BJ (cell line): ENCODE results near the gene QRFPR. TPM values are rescaled to one million over a fixed set of nuclear protein-coding genes. Genes with fewer than 3 reads are reported as not detected.

Experiments
- CTCF ChIA-PET: fragments of 350-600 bp; formaldehyde crosslinking; extraction: SDS; loops from one replicate; lab custom pipeline; 2021; ENCODE audit warnings: antibody characterized with exemption, inconsistent platforms; lab: Yijun Ruan, JAX
- POLR2A ChIA-PET: fragments of 300-600 bp; sonication (Branson Sonifier 250); formaldehyde crosslinking; extraction: SDS; loops from one replicate; lab custom pipeline; 2021; ENCODE audit warnings: antibody characterized with exemption; lab: Charles Lee
- DNase-seq: peaks from one replicate; pipeline ENCODE4 v3.0.0-alpha.2; 2011; ENCODE audit warnings: low read depth
- H3K27me3 ChIP-seq: 2 replicates; pipeline ENCODE4 v1.6.0; 2011; ENCODE audit warnings: low read length; ENCODE audit not compliant: control insufficient read depth, insufficient read depth
- H3K36me3 ChIP-seq: 2 replicates; pipeline ENCODE4 v1.5.1; 2011; ENCODE audit warnings: low read length; ENCODE audit not compliant: control insufficient read depth, insufficient read depth
- H3K4me3 ChIP-seq: 2 replicates; pipeline ENCODE4 v1.5.1; 2011; ENCODE audit warnings: low read depth, mild to moderate bottlenecking, control low read depth, low read length
- polyA plus RNA-seq: library from polyadenylated mRNA; depleted of rRNA; stranded (reverse); fragments of >200 nt; gene quantifications from 2 replicates; pipeline ENCODE4 v1.2.3, GENCODE V29; 2011; rRNA removed
- small RNA-seq: library from RNA; depleted of rRNA; stranded (forward); fragments of <200 nt; gene quantifications from one replicate; pipeline ENCODE3, GENCODE V24; 2012; ENCODE audit warnings: low replicate concordance, low read depth; ENCODE audit not compliant: insufficient read length
- TF ChIP-seq, protein P1 (sequence below): IDR thresholded peaks from 2 replicates; pipeline ENCODE4 v1.5.1; 2011; ENCODE audit warnings: low read depth, mild to moderate bottlenecking, control low read depth, inconsistent platforms, low read length, moderate library complexity; ENCODE audit not compliant: insufficient read depth

The QRFPR gene
- polyA plus RNA-seq, 1 experiment, result not detected

DNA sequence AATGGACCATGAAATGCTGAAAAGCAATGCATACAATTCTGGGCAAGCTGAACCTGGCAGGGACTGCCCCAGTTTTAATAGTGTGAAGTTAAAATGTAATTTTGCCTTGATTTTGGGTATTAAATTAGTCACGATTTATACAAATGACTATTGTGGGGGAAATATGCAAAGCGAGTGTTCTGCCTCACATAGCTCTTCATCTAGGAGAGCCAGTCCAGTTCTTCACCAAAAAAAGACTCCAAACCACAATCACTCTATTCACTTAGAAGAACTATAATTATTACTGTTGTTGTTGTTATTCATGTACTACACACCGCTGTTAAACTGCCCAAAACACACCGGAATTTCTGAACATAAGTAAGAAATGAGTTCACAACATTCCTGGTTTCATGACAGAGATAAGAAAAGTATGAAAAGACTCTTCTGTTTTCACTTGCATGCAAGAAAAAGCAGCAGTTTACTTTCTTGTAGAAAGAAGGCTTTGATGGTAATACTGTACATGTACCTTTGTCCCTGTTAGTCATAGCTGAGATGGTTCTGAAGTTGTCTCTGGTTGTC is 101.9 kb downstream of the QRFPR start:
- no peak overlapping the region for H3K4me3 ChIP-seq

More for the DNA sequence above, 101.9 kb downstream of the QRFPR start:
- no peaks in the 10 kb centered on the region for H3K27me3 ChIP-seq
- ChIA-PET CTCF (interaction anchor here (1.5 kb wide), 1 partner anchor 29 kb away, joined by 3 read pairs; no protein-coding TSS in a partner anchor), POLR2A (no interaction called here)
- H3K36me3 ChIP-seq, result no peaks in the 10 kb centered on the region
- TF ChIP-seq, protein P1, sequence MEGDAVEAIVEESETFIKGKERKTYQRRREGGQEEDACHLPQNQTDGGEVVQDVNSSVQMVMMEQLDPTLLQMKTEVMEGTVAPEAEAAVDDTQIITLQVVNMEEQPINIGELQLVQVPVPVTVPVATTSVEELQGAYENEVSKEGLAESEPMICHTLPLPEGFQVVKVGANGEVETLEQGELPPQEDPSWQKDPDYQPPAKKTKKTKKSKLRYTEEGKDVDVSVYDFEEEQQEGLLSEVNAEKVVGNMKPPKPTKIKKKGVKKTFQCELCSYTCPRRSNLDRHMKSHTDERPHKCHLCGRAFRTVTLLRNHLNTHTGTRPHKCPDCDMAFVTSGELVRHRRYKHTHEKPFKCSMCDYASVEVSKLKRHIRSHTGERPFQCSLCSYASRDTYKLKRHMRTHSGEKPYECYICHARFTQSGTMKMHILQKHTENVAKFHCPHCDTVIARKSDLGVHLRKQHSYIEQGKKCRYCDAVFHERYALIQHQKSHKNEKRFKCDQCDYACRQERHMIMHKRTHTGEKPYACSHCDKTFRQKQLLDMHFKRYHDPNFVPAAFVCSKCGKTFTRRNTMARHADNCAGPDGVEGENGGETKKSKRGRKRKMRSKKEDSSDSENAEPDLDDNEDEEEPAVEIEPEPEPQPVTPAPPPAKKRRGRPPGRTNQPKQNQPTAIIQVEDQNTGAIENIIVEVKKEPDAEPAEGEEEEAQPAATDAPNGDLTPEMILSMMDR, result no peak
- peak; percentile 33 for DNase-seq

Small RNAs within 50 kb of the gene (small RNA-seq; reads per million reads assigned to genes)
- gene RF00019, result not detected

Other genes with a start within 250 kb of the QRFPR start
- gene TNIP3, start 216.7 kb downstream of the QRFPR start, polyA plus RNA-seq, result 0.20 and 0.33 TPM in 2 replicates